Uterus (tissue), 2 donors: ENCODE data around the gene PLXNA4.

Experiments used
- CTCF ChIP-seq, 4 experiments: fragments of 200-600 bp in 2 of 4; fragments of 450-650 bp in 2 of 4; sonication (generic) in 2 of 4; IDR thresholded peaks; one replicate each; pipeline ENCODE4 v1.5.1; 2016 to 2019; ENCODE audit warnings: antibody characterized with exemption in 4 of 4, mild to moderate bottlenecking in 2 of 4, moderate library complexity in 1 of 4
- POLR2A ChIP-seq, 2 donors: fragments of 450-650 bp; IDR thresholded peaks; one replicate each; pipeline ENCODE4 v1.6.1; 2016; ENCODE audit warnings: antibody characterized with exemption in 2 of 2, mild to moderate bottlenecking in 1 of 2, moderate library complexity in 1 of 2

DNA sequence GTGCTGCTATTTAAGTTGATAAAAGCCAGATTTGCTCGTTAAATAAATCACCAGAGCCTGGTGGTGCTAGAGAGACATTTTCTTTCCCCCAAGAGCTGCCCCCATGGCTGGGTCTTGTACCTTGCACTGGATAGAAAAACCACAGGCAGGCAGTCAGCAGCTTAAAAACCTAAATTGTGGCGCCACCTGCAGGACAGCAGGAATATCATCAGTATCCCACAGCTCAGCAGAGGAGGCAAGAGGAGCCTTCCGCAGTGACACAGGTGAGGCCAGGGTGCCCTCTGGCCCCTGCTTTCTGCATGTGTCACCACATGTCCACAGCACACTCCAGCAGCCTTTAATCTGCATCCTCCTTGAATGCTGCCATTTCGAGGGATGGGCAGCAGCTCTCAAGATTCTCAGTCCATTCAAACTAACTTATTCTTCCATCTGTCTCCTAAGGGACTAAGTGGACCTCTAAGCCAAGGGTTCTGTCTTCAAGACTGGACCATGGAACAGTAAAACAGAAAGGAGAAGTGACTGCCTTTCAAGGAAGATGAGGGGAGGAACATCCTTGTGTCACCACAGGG, 4.5 kb upstream of the PLXNA4 start:
- TF ChIP-seq CTCF (IDR thresholded peaks at IDR 0.05) = peak; percentile 77 to 84 (median 82)
- no peak for TF ChIP-seq POLR2A (IDR thresholded peaks at IDR 0.05)
